ENCODE measurements around the gene RIT1. TPM values are rescaled to one million over a fixed set of nuclear protein-coding genes. Genes with fewer than 3 reads are reported as not detected.

RIT1 gene
- total RNA-seq, 1 donor from 2014 or later = 35.3 TPM

- Mint-ChIP-seq H3K4me3 (peak overlapping the region; percentile 55), H3K36me3 (no peaks in the 10 kb centered on the region), H3K27ac (peak overlapping the region; percentile 65), H3K9me3 (no peaks in the 10 kb centered on the region), H3K4me1 (ENCODE audit: unreplicated experiment) (peaks cover 23% of the 10 kb centered on the region), H3K27me3 (no peaks in the 10 kb centered on the region)
- peak; percentile 75 for TF ChIP-seq CTCF (conservative IDR thresholded peaks at IDR 0.05)
- DNase-seq (ENCODE audit: extremely low spot score, unreplicated experiment) = no peak
These were observed 27.1 kb upstream of the RIT1 start for GRCh38 chr1:155938220-155938627.

GRCh38 chr1:155934936-155935590, 23.9 kb upstream of the RIT1 start:
- Mint-ChIP-seq H3K36me3 (peaks cover 10% of the 10 kb centered on the region), H3K4me1 (ENCODE audit: unreplicated experiment) (peaks cover 27% of the 10 kb centered on the region)

GRCh38 chr1:155934097-155934935, 23.2 kb upstream of the RIT1 start, which contains the start of gene KHDC4:
TSS of gene KHDC4 (minus strand) at chr1:155934413. CDS start at chr1:155934373, 40 bp downstream.
- Mint-ChIP-seq H3K36me3 (peaks cover 14% of the 10 kb centered on the region), H3K9me3 (no peaks in the 10 kb centered on the region), H3K27me3 (no peaks in the 10 kb centered on the region), H3K4me1 (ENCODE audit: unreplicated experiment) (peaks cover 27% of the 10 kb centered on the region), H3K27ac (no peak within 1 kb of the TSS), H3K4me3 (no peak within 1 kb of the TSS)
- peak; percentile 14 for TF ChIP-seq CTCF (conservative IDR thresholded peaks at IDR 0.05)
- peak; percentile 93 for DNase-seq (ENCODE audit: extremely low spot score, unreplicated experiment)

More at GRCh38 chr1:155934936-155935590, 23.9 kb upstream of the RIT1 start:
- TF ChIP-seq CTCF (conservative IDR thresholded peaks at IDR 0.05) = no peak
- Mint-ChIP-seq H3K4me3 (no peak overlapping the region), H3K9me3 (no peaks in the 10 kb centered on the region), H3K27me3 (no peaks in the 10 kb centered on the region), H3K27ac (no peak overlapping the region)
- no peak for DNase-seq (ENCODE audit: extremely low spot score, unreplicated experiment)

GRCh38 chr1:155933591-155934096, 22.5 kb upstream of the RIT1 start:
- H3K9me3 Mint-ChIP-seq = no peaks in the 10 kb centered on the region
- no peak for DNase-seq (ENCODE audit: extremely low spot score, unreplicated experiment)
- H3K4me1 Mint-ChIP-seq (ENCODE audit: unreplicated experiment) = peaks cover 27% of the 10 kb centered on the region
- H3K36me3 Mint-ChIP-seq = peaks cover 18% of the 10 kb centered on the region
- H3K27me3 Mint-ChIP-seq = no peaks in the 10 kb centered on the region
- H3K4me3 Mint-ChIP-seq = no peak overlapping the region
- no peak for TF ChIP-seq CTCF (conservative IDR thresholded peaks at IDR 0.05)
- H3K27ac Mint-ChIP-seq = no peak overlapping the region

- no peak for TF ChIP-seq CTCF (conservative IDR thresholded peaks at IDR 0.05)
- H3K27ac Mint-ChIP-seq = peak overlapping the region; percentile 41
- H3K4me3 Mint-ChIP-seq = peak overlapping the region; percentile 70
- H3K9me3 Mint-ChIP-seq = no peaks in the 10 kb centered on the region
- H3K36me3 Mint-ChIP-seq = peaks cover 18% of the 10 kb centered on the region
- no peak for DNase-seq (ENCODE audit: extremely low spot score, unreplicated experiment)
- H3K4me1 Mint-ChIP-seq (ENCODE audit: unreplicated experiment) = peaks cover 20% of the 10 kb centered on the region
- H3K27me3 Mint-ChIP-seq = no peaks in the 10 kb centered on the region
These were observed 21.3 kb upstream of the RIT1 start for GRCh38 chr1:155932487-155932886.
